Activated CD8-positive, alpha-beta memory T cell treated with anti-CD3 and anti-CD28 coated beads for 24 hours (primary cell): ENCODE measurements around the gene DUSP21.
"Not testable (repeated sequence)": the region's sequence is repeated elsewhere in the genome, so short reads cannot be mapped to it uniquely, and the experiment has no call there.

Experiments
- DNase-seq: peaks from one replicate; pipeline ENCODE4 v3.0.0-alpha.2; 2020

Gene DUSP21

GRCh38 chrX:44876767-44877166 lies 32.9 kb downstream of the DUSP21 start:
- no peak for DNase-seq

- no peak for DNase-seq
These were observed 35.0 kb downstream of the DUSP21 start for GRCh38 chrX:44878780-44879179.

GRCh38 chrX:44881549-44881948 lies 37.7 kb downstream of the DUSP21 start:
- DNase-seq = no peak

GRCh38 chrX:44882635-44883034 lies 38.8 kb downstream of the DUSP21 start:
- DNase-seq = no peak

- DNase-seq = no peak
These were observed 41.1 kb downstream of the DUSP21 start for GRCh38 chrX:44884944-44885343.

- no peak for DNase-seq
These were observed 46.0 kb downstream of the DUSP21 start for GRCh38 chrX:44889824-44890223.

- DNase-seq = no peak
These were observed 46.4 kb downstream of the DUSP21 start for GRCh38 chrX:44890247-44890646.

- DNase-seq = not testable (repeated sequence)
These were observed 46.9 kb downstream of the DUSP21 start for GRCh38 chrX:44890687-44891086.

GRCh38 chrX:44891642-44892041 lies 47.8 kb downstream of the DUSP21 start:
- DNase-seq = no peak
